Calu3 (cell line): Measurements from ENCODE around the gene ZNF587B. TPM values are rescaled to one million over a fixed set of nuclear protein-coding genes. Genes with fewer than 3 reads are reported as not detected.
"Not testable (repeated sequence)": the region's sequence is repeated elsewhere in the genome, so short reads cannot be mapped to it uniquely, and the experiment has no call there.

ENCODE experiments used
- BruUV-seq: library from RNA; stranded (reverse); fragments of 400-500 nt; replicated peaks from 2 replicates; lab custom pipeline; 2021; lab: Mats Ljungman, UMichigan
- CTCF ChIA-PET: fragments of 300-600 bp; sonication (Branson Sonifier 250); formaldehyde crosslinking; loops from one replicate; lab custom pipeline; 2022; ENCODE audit warnings: antibody characterized with exemption; lab: Charles Lee
- DNase-seq: peaks from one replicate; pipeline ENCODE4 v3.0.0; 2022
- H3K27ac Mint-ChIP-seq: one replicate; pipeline ENCODE4 v1.8.0; 2022; ENCODE audit warnings: mixed read lengths; ENCODE audit not compliant: unreplicated experiment
- H3K27me3 Mint-ChIP-seq: one replicate; pipeline ENCODE4 v1.8.0; 2022; ENCODE audit warnings: mixed read lengths; ENCODE audit not compliant: unreplicated experiment
- H3K36me3 Mint-ChIP-seq: one replicate; pipeline ENCODE4 v1.8.0; 2022; ENCODE audit warnings: mild to moderate bottlenecking, moderate library complexity, mixed read lengths; ENCODE audit not compliant: insufficient read depth, unreplicated experiment
- H3K4me1 Mint-ChIP-seq: one replicate; pipeline ENCODE4 v1.8.0; 2022; ENCODE audit warnings: mild to moderate bottlenecking, low read depth, mixed read lengths; ENCODE audit not compliant: unreplicated experiment
- H3K4me3 Mint-ChIP-seq: one replicate; pipeline ENCODE4 v1.8.0; 2022; ENCODE audit warnings: mild to moderate bottlenecking, low read depth, moderate library complexity, mixed read lengths; ENCODE audit not compliant: unreplicated experiment
- H3K9me3 Mint-ChIP-seq: one replicate; pipeline ENCODE4 v1.8.0; 2022; ENCODE audit warnings: low read depth, mixed read lengths; ENCODE audit not compliant: unreplicated experiment
- CTCF ChIP-seq: fragments of 200-600 bp; IDR thresholded peaks from one replicate; pipeline ENCODE4 v1.8.0; 2022; ENCODE audit warnings: antibody characterized with exemption; ENCODE audit not compliant: unreplicated experiment
- intact Hi-C: fragments of 100-400 bp; cut with micrococcal nuclease; formaldehyde crosslinking; loops from one replicate; pipeline ENCODE4 v1.10.0; 2022; ENCODE audit not compliant: unreplicated experiment
- total RNA-seq: library from RNA; stranded (reverse); gene quantifications from 2 replicates; pipeline ENCODE4 v1.2.3, GENCODE V29; 2022

Gene ZNF587B
- total RNA-seq, 1 experiment from 2014 or later = 31.6 TPM

GRCh38 chr19:57886046-57886445 is 55.9 kb downstream of the ZNF587B start:
- Mint-ChIP-seq H3K9me3 (peaks cover 19% of the 10 kb centered on the region), H3K36me3 (no peaks in the 10 kb centered on the region), H3K4me3 (no peak overlapping the region), H3K4me1 (no peaks in the 10 kb centered on the region), H3K27ac (no peak overlapping the region), H3K27me3 (no peaks in the 10 kb centered on the region)
- no peak for DNase-seq
- no TSS peak for BruUV-seq
- CTCF ChIA-PET = no interaction called here
- no peak for TF ChIP-seq CTCF
- intact Hi-C loops = no loop called here

- TF ChIP-seq CTCF = no peak
- H3K36me3 Mint-ChIP-seq = no peaks in the 10 kb centered on the region
- no peak overlapping the region for H3K4me3 Mint-ChIP-seq
- peaks cover 22% of the 10 kb centered on the region for H3K9me3 Mint-ChIP-seq
- CTCF ChIA-PET = no interaction called here
- BruUV-seq = no TSS peak
- H3K27me3 Mint-ChIP-seq = no peaks in the 10 kb centered on the region
- no peak for DNase-seq
- H3K4me1 Mint-ChIP-seq = no peaks in the 10 kb centered on the region
- intact Hi-C loops = no loop called here
- H3K27ac Mint-ChIP-seq = no peak overlapping the region
Observed at GRCh38 chr19:57887195-57887941, 57.3 kb downstream of the ZNF587B start.

- DNase-seq = no peak
- BruUV-seq = no TSS peak
- intact Hi-C loops = no loop called here
- CTCF ChIA-PET = no interaction called here
- H3K27ac Mint-ChIP-seq = no peak overlapping the region
- H3K9me3 Mint-ChIP-seq = peaks cover 18% of the 10 kb centered on the region
- no peaks in the 10 kb centered on the region for H3K36me3 Mint-ChIP-seq
- TF ChIP-seq CTCF = no peak
- H3K4me1 Mint-ChIP-seq = no peaks in the 10 kb centered on the region
- H3K27me3 Mint-ChIP-seq = no peaks in the 10 kb centered on the region
- H3K4me3 Mint-ChIP-seq = no peak overlapping the region
Observed at GRCh38 chr19:57888107-57888559, 58.0 kb downstream of the ZNF587B start.

GRCh38 chr19:57888560-57889231 is 58.6 kb downstream of the ZNF587B start, which contains the start of gene ZNF814:
TSS of gene ZNF814 (minus strand) at chr19:57889037. CDS start at chr19:57888802, 235 bp downstream.
- no peaks in the 10 kb centered on the region for H3K4me1 Mint-ChIP-seq
- no peak for TF ChIP-seq CTCF
- no peak within 1 kb of the TSS for H3K4me3 Mint-ChIP-seq
- peaks cover 18% of the 10 kb centered on the region for H3K9me3 Mint-ChIP-seq
- no peak for DNase-seq
- H3K27me3 Mint-ChIP-seq = no peaks in the 10 kb centered on the region
- intact Hi-C loops = no loop called here
- no TSS peak for BruUV-seq
- CTCF ChIA-PET = no interaction called here
- H3K27ac Mint-ChIP-seq = no peak within 1 kb of the TSS
- H3K36me3 Mint-ChIP-seq = no peaks in the 10 kb centered on the region

GRCh38 chr19:57890706-57891105 is 60.6 kb downstream of the ZNF587B start:
- H3K27ac Mint-ChIP-seq, intact Hi-C loops, H3K4me3 Mint-ChIP-seq, H3K27me3 Mint-ChIP-seq, CTCF ChIA-PET, H3K36me3 Mint-ChIP-seq, BruUV-seq, DNase-seq, H3K4me1 Mint-ChIP-seq: not testable (repeated sequence)
- H3K9me3 Mint-ChIP-seq = peaks cover 21% of the 10 kb centered on the region
